GM21381 (cell line): ENCODE measurements around the gene CDH4.

Experiments used
- ATAC-seq: cut with Tn5 transposase; IDR thresholded peaks from one replicate; pipeline ENCODE4 v1.9.1; 2021; ENCODE audit warnings: mild to moderate bottlenecking, moderate library complexity; ENCODE audit not compliant: unreplicated experiment

Gene CDH4

GRCh38 chr20:61911824-61912223, 659.8 kb downstream of the CDH4 start:
- no peak for ATAC-seq

DNA sequence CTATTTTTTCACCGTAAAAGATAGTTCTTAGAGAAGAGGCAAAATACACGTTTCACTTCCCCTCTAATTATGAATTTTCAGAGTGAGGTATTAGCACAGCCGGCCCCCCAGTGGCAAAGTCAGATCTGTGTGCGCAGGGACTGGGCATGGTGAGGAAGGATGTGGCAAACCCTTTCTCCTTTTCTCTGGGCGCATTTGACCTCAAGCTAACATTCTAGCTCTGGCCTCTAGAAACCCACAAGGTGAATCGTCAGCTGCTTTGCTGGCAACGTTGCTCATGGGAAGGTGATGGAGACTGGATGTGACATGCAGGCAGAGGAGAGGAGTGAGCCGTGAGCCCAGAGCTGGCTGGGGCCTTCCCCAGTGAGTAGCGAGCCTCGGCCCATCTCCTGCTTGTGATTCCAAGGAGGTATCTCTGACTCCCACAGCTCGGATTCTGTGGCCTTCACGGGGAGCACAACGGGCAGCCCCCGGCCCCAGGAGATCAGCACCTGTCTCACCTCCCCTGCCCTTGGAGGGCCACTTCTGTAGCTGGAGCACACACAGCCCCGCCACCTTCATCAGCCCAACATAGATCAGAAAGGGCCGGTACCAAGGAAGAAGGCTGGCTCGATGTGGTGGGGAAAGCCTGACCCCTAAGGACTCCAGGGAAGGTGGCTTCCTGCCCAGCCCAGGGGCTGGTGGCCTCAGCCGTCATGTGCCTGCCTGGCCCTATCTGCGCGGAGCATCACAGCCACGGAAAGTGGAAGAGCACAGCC, 660.8 kb downstream of the CDH4 start:
- peak; percentile 90 for ATAC-seq

DNA sequence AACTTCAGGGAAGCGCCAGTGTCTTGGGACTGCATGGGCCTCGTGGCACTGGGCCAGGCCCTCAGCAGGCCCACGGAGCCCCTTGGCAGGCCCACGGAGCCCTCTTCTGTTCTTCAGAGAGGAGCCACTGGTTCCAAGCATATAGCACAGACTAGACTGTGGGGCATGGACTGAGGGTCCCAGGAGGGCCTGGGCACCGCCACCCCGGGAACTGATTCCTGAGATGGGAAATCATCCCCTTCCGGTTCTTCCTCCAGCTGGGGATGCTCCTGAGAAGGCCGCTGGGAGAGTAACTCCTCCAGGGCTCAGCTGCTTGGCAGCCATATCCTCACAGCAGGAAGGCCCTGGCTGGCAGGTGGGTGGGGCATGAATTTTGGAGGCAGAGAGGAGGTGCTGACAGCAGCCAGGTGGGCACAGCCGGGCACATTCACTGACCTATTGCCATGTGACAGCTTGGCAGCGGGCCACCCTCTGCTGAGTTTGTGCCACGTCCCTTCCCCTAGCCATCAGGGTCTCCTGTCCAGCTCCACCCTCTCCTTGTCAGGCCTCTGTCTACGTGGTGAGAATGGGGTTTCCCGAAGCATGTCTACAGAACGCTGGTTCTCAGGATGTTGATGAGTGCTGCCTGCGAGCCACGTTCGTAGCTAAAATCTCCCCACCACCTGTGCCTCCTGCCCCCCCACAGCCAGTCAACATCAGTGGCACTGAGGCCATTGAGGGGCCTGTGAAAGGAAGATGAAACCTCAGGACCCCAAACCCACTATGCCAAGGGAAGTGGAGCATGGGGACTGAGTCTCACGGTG, 661.6 kb downstream of the CDH4 start:
- no peak for ATAC-seq

DNA sequence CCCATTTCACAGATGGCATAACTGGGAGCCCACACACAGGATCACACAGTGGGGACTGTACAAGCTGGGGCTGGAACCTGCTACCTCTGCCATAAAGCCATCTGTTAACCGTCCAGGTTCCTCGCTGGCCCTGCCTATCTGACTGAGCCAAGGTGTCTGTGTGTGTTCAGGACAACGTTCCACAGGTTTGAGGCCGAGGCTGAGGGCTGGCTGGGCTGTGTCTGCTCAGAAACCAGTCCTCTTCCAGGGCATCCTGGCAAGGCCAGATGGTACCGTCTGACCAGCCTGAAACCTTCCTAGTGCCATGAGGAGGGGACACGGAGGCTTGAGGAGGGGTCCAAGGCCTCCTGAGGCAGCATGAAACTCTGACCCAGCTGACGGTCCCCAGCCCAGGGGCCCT, 663.0 kb downstream of the CDH4 start:
- ATAC-seq = no peak

DNA sequence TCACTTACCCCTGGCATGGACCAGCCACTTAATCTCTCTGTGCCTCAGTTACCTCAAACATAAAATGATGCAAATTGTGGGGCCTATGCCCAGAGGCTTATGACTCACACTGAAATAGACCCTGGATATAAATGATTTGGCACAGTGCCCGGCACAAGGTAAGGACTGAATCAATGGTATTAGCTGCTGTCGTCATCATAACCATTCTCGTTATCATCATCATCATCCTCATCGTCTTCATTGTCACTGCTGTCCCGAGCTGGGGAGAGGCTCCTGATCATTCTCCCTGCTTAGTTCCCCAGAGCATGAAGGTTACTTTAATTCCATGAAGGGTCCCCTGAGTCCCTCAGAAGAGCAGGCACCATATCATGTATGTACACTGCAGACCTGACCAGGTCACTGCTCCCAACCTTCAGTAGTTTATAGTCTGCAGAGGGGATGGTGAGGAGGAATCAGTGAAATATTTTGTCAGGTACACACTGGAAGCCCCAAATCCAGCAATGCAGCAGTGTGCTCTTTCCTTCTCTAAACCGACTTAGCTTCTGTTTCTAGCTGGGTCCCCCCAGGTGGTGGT, 664.3 kb downstream of the CDH4 start:
- no peak for ATAC-seq

DNA sequence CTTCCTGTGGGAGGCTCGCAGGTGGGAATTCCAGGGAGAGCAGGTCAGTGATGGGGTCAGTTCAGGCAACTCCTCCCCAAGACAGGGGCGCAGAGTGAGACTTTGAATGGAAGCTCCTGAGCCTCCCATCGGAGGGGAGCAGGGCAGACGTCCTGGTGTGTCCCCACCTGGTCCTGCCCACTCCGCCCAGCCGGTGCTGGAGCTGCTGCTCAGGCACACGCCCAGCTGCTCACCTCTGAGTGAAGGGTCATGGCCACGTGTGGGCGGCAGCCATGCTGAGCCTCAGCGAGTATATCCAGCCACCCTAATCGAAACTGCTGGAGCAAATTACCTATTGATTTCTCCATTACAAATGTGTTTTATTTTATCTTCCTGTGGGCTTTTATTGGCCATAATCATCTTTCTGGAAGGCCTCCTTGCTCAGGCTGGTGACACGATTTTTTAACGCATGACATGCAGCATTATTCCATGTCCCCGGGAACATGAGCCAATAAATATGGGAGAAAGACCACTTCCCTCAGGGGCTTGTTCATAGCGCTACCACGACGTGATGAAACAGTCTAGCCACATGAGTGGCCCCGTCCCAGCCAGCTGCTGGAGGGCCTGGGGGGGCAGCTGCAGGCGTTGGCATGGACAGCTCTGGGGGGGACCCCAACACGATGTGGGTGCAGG, 665.5 kb downstream of the CDH4 start:
- ATAC-seq = no peak

- ATAC-seq = no peak
Measured at GRCh38 chr20:61918548-61918947, 666.5 kb downstream of the CDH4 start.

- ATAC-seq = no peak
Measured at GRCh38 chr20:61919239-61919638, 667.2 kb downstream of the CDH4 start.

DNA sequence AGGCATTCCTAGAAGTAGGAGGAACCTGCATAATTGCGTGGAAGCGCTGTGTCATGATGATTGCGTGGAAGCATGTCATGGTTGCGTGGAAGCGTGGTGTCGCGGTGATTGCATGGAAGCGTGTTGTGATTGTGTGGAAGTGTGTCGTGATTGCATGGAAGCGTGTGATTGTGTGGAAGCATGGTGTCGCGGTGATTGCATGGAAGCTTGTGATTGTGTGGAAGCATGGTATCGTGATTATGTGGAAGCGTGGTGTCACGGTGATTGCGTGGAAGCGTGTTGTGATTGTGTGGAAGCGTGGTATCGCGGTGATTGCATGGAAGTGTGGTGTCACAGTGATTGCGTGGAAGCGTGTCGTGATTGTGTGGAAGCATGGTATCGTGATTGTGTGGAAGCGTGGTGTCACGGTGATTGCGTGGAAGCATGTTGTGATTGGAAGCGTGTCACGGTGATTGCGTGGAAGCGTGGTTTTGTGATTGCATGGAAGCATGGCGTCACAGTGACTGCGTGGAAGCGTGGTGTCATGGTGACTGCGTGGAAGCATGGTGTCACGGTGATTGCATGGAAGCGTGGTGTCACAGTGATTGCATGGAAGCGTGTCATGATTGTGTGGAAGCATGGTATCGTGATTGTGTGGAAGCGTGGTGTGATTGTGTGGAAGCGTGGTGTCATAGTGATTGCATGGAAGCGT, 667.8 kb downstream of the CDH4 start:
- no peak for ATAC-seq

DNA sequence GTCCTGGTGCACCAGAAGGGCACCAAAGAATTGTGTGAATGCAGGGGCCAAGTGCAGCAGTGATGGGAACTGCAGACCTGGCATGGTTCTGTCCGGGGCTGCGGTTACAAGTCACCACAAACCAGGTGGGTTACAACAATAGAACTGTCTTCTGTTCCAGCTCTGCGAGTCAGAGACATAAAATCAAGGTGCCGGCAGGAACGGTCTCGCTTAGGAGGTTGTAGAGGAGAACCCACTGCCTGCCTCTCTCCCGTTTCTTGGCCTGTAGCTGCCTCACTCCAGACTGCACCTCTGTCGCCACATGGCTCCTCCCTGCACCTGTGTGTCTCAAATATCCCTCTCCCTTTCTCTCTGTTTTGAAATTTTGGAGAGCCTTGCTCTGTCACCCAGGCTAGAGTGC, 670.4 kb downstream of the CDH4 start:
- ATAC-seq = no peak

- no peak for ATAC-seq
Measured at GRCh38 chr20:61922936-61923335, 670.9 kb downstream of the CDH4 start.

GRCh38 chr20:61923371-61924166, 671.5 kb downstream of the CDH4 start:
- ATAC-seq = no peak

- ATAC-seq = no peak
Measured at GRCh38 chr20:61924211-61924857, 672.3 kb downstream of the CDH4 start.

DNA sequence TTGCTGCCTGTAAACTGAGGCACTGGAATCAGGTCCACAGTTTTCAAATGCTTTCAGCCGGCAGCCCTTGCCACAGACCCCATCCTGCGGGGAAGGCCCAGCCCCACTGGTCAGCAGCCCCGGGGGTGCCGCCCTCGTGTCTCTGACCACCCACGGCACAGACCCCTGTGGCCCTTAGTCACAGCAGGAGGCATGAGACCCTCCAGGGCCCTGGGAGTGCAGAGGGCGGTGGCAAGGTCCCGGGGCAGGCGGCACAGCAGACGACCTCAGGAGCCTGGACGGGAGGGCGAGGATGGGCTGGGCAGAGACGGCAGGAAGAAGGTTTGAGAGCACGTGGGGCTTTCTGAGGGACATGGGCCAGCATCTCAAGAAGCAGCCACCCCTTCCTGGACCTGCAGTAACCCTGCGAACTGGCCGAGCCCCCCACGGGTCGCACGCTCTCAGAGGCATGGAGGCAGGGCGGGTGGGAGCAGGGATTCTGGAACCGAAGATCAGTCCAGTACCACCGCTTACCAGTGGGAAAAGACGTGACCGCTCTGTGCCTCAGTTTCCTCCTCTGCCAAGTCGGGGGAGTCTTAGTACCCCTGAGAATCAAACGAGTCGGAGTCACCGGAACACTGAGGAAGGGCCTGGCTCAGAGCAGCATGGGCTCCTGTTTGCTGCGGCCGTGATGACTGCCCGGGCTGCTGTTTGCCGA, 672.9 kb downstream of the CDH4 start:
- no peak for ATAC-seq

- no peak for ATAC-seq
Measured at GRCh38 chr20:61925555-61926252, 673.6 kb downstream of the CDH4 start.

DNA sequence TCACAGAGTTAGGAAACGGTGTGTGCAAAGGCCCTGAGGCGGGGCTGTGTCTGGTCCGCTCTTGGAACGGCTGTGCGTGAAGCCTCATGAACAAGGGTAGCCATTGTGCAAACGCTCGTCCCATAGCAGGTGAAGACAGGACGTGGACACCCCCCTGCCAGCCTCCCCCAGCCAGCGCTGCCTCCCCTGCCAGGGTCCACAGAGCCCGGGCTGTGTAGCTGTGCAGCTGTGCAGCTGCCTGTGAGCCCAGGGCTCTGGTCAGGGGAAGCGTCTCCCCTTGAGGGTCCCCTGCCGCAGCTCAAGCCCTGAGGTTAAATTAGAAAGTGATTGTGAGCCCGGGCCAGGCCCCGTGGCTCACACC, 674.2 kb downstream of the CDH4 start:
- ATAC-seq = no peak

DNA sequence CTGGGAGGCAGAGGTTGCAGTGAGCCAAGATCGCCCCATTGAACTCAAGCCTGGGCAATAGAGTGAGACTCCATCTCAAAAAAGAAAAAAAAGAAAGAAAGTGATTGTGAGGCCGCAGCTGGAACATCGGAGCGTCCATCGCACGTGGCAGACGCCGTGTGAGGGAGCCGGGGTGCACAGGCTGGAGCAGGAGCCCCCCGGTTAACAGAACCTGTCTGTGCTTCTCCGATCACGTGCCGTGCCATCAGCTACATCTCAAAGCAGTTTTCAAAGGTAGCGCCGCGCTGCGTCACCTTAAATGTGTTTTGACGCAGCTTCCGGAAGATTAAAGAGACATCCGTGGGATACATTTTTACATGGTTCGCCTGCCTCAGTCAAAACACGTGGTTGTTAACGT, 674.7 kb downstream of the CDH4 start:
- ATAC-seq = no peak

- ATAC-seq = no peak
Measured at GRCh38 chr20:61927193-61927825, 675.2 kb downstream of the CDH4 start.
